ENCODE results near the gene ZCWPW2.

ZCWPW2 gene

GRCh38 chr3:28376424-28376823 lies 27.9 kb downstream of the ZCWPW2 start:
- DNase-seq (ENCODE audit: low read depth), result no peak

- DNase-seq (ENCODE audit: low read depth), result no peak
Observed at GRCh38 chr3:28386049-28386448, 37.5 kb downstream of the ZCWPW2 start.

- DNase-seq (ENCODE audit: low read depth), result no peak
Observed at GRCh38 chr3:28388978-28389377, 40.5 kb downstream of the ZCWPW2 start.

- no peak for DNase-seq (ENCODE audit: low read depth)
Observed at GRCh38 chr3:28399206-28399605, 50.7 kb downstream of the ZCWPW2 start.

- DNase-seq (ENCODE audit: low read depth), result no peak
Observed at GRCh38 chr3:28406241-28406640, 57.7 kb downstream of the ZCWPW2 start.

- no peak for DNase-seq (ENCODE audit: low read depth)
Observed at GRCh38 chr3:28449398-28449797, 100.9 kb downstream of the ZCWPW2 start.

GRCh38 chr3:28462866-28463265 lies 114.3 kb downstream of the ZCWPW2 start:
- DNase-seq (ENCODE audit: low read depth), result no peak

GRCh38 chr3:28467414-28467813 lies 118.9 kb downstream of the ZCWPW2 start:
- no peak for DNase-seq (ENCODE audit: low read depth)

GRCh38 chr3:28476194-28476593 lies 127.7 kb downstream of the ZCWPW2 start:
- DNase-seq (ENCODE audit: low read depth), result no peak

GRCh38 chr3:28476764-28477163 lies 128.2 kb downstream of the ZCWPW2 start:
- no peak for DNase-seq (ENCODE audit: low read depth)

GRCh38 chr3:28485164-28485563 lies 136.6 kb downstream of the ZCWPW2 start:
- no peak for DNase-seq (ENCODE audit: low read depth)

GRCh38 chr3:28495301-28495700 lies 146.8 kb downstream of the ZCWPW2 start:
- no peak for DNase-seq (ENCODE audit: low read depth)

- no peak for DNase-seq (ENCODE audit: low read depth)
Observed at GRCh38 chr3:28502397-28502937, 153.9 kb downstream of the ZCWPW2 start.

- DNase-seq (ENCODE audit: low read depth), result no peak
Observed at GRCh38 chr3:28504976-28505375, 156.5 kb downstream of the ZCWPW2 start.

- no peak for DNase-seq (ENCODE audit: low read depth)
Observed at GRCh38 chr3:28521663-28522062, 173.1 kb downstream of the ZCWPW2 start.

GRCh38 chr3:28542351-28542750 lies 193.8 kb downstream of the ZCWPW2 start:
- DNase-seq (ENCODE audit: low read depth), result no peak

- DNase-seq (ENCODE audit: low read depth), result no peak
Observed at GRCh38 chr3:28544236-28544635, 195.7 kb downstream of the ZCWPW2 start.

- no peak for DNase-seq (ENCODE audit: low read depth)
Observed at GRCh38 chr3:28544831-28545230, 196.3 kb downstream of the ZCWPW2 start.

- DNase-seq (ENCODE audit: low read depth), result no peak
Observed at GRCh38 chr3:28547677-28548076, 199.2 kb downstream of the ZCWPW2 start.

GRCh38 chr3:28553175-28553574 lies 204.7 kb downstream of the ZCWPW2 start:
- DNase-seq (ENCODE audit: low read depth), result no peak

GRCh38 chr3:28556195-28556594 lies 207.7 kb downstream of the ZCWPW2 start:
- no peak for DNase-seq (ENCODE audit: low read depth)

- DNase-seq (ENCODE audit: low read depth), result no peak
Observed at GRCh38 chr3:28564211-28564610, 215.7 kb downstream of the ZCWPW2 start.

- no peak for DNase-seq (ENCODE audit: low read depth)
Observed at GRCh38 chr3:28569357-28569756, 220.8 kb downstream of the ZCWPW2 start.

GRCh38 chr3:28574036-28574435 lies 225.5 kb downstream of the ZCWPW2 start:
- DNase-seq (ENCODE audit: low read depth), result no peak

Measured in stimulated activated CD8-positive, alpha-beta memory T cell treated with anti-CD3 and anti-CD28 coated beads, Interleukin-12 subunit alpha, Interleukin-12 subunit beta, amount 100 ng/mL, for 4 hours (primary cell).